ENCODE measurements around the gene TSPAN18. TPM values are rescaled to one million over a fixed set of nuclear protein-coding genes. Genes with fewer than 3 reads are reported as not detected.
A peak's percentile ranks its signal among the peaks of the same experiment; 100 is the strongest.

Gene TSPAN18
- total and polyA plus RNA-seq, 2 of the 4 experiments (the other 2 are of a cell fraction), result 0.36 to 1.1 TPM

GRCh38 chr11:44857490-44858090 is 130.8 kb downstream of the TSPAN18 start:
- H3K14ac ChIP-seq (replicated peaks; ENCODE audit: low read depth, low read length), result no peak overlapping the region

More at GRCh38 chr11:44857490-44858090, 130.8 kb downstream of the TSPAN18 start:
- Histone ChIP-seq H2BK120ac (ENCODE audit: low read depth, low read length) (peak overlapping the region; percentile 42), H3K4me1 (ENCODE audit: control insufficient read depth, insufficient read depth, low read length) (peaks cover 19% of the 10 kb centered on the region), H2AK9ac (replicated peaks; ENCODE audit: low read depth, low read length, poor library complexity) (peak overlapping the region; percentile 73), H4K8ac (ENCODE audit: low read depth in 2 of 2, low read length in 2 of 2) (no peak overlapping the region), H3K36me3 (ENCODE audit: control insufficient read depth, insufficient read depth, low read length) (no peaks in the 10 kb centered on the region), H3K4me3 (ENCODE audit: insufficient read depth, low read depth, low read length) (no peak overlapping the region), H3K27ac (ENCODE audit: insufficient read depth, low read length) (no peak overlapping the region), H3K56ac (ENCODE audit: extremely low read depth, insufficient read depth, low read length) (no peak overlapping the region), H2AK5ac (ENCODE audit: low read depth, low read length) (peak overlapping the region; percentile 49), H3K18ac (ENCODE audit: low read depth, low read length) (no peak overlapping the region; the same call in 1 of the 2 replicates), H2AFZ (replicated peaks; ENCODE audit: low read length, poor library complexity) (no peak overlapping the region), H3K4ac (ENCODE audit: low read depth, low read length) (peak overlapping the region; percentile 44), H3K9ac (ENCODE audit: low read depth, low read length) (no peak overlapping the region), H3K79me1 (ENCODE audit: low read depth in 1 of 2, low read length in 2 of 2) (no peaks in the 10 kb centered on the region), H4K91ac (ENCODE audit: insufficient read depth, low read depth, low read length) (peak overlapping the region; percentile 23; the same call in 1 of the 2 replicates), H3K9me1 (ENCODE audit: insufficient read depth, low read length) (peaks cover 7% of the 10 kb centered on the region), H2BK20ac (ENCODE audit: low read depth, low read length) (peak overlapping the region; percentile 57), H3K27me3 (ENCODE audit: control insufficient read depth, insufficient read depth, low read length) (peaks cover 14% of the 10 kb centered on the region), H3K9me3 (ENCODE audit: control insufficient read depth, insufficient read depth, low read length) (no peaks in the 10 kb centered on the region), H2BK15ac (ENCODE audit: low read depth, low read length) (peak overlapping the region; percentile 46; the same call in 2 of the 3 replicates), H4K20me1 (ENCODE audit: insufficient read depth, low read length) (no peaks in the 10 kb centered on the region; the same call in 1 of the 2 replicates), H2BK5ac (ENCODE audit: low read depth, low read length, poor library complexity, severe bottlenecking) (no peak overlapping the region), H3K23ac (ENCODE audit: low read depth, low read length) (no peak overlapping the region), H3K4me2 (ENCODE audit: low read depth, low read length) (no peak overlapping the region), H4K5ac (ENCODE audit: low read depth, low read length) (no peak overlapping the region)
- dilution Hi-C loops (cut with HindIII; ENCODE audit: low sequenced_read_pairs, unreplicated experiment) (no loop called here), intact Hi-C loops (cut with micrococcal nuclease) (no loop called here), in situ Hi-C loops (cut with MboI; ENCODE audit: low sequenced_read_pairs) (no loop called here)
- no peak for DNase-seq
- no peak for ATAC-seq (ENCODE audit: low read depth)
- POLR2A ChIA-PET (ENCODE audit: unreplicated experiment), result no interaction called here
- CTCF ChIA-PET, result interaction anchor here (0.6 kb wide), 1 partner anchor 10 kb away, joined by 3 read pairs; no protein-coding TSS in a partner anchor
- TF ChIP-seq RFX5 (IDR thresholded peaks at IDR 0.05; ENCODE audit: low read depth, low read length) (no peak), FOS (IDR thresholded peaks at IDR 0.05; ENCODE audit: low read depth, low read length) (no peak), BHLHE40 (IDR thresholded peaks at IDR 0.05; ENCODE audit: low read depth, low read length) (no peak), MXI1 (IDR thresholded peaks at IDR 0.05; ENCODE audit: borderline replicate concordance, low read depth, low read length) (no peak), POLR2A (IDR thresholded peaks at IDR 0.05; ENCODE audit: low read depth, low read length) (no peak)
- no TSS peak for BruUV-seq (replicated peaks)
- 80% methylated on average over 1 of the region's 11 CpGs; no CpG with 5 or more reads in 1 of the 2 experiments for WGBS, 2 experiments (ENCODE audit: extremely low coverage in 2 of 2, insufficient read length in 1 of 2)

Measured in IMR-90 (cell line).